ENCODE results near the gene CHST13. TPM values are rescaled to one million over a fixed set of nuclear protein-coding genes. Genes with fewer than 3 reads are reported as not detected.

CHST13 gene
- total and polyA plus RNA-seq, 2 donors (not counting 3 experiments of a cell fraction or from before 2014, with no cell fraction given), result 0.04 TPM; not detected in 1

- no peak for TF ChIP-seq FOS (IDR thresholded peaks at IDR 0.05; ENCODE audit: borderline replicate concordance, insufficient read depth, low read length)
- TF ChIP-seq MAX (IDR thresholded peaks at IDR 0.05; ENCODE audit: insufficient read depth, insufficient read length), result no peak
- no peak for TF ChIP-seq EZH2 (IDR thresholded peaks at IDR 0.05; ENCODE audit: borderline replicate concordance, low read depth, low read length, severe bottlenecking)
- TF ChIP-seq POLR2AphosphoS5 (IDR thresholded peaks at IDR 0.05; ENCODE audit: insufficient read depth, low read depth, low read length), result no peak
- TF ChIP-seq GATA2 (IDR thresholded peaks at IDR 0.05; ENCODE audit: insufficient read depth, insufficient read length, low read depth, low read length), result no peak
- no peak for TF ChIP-seq MYC (IDR thresholded peaks at IDR 0.05; ENCODE audit: low read depth, low read length)
- TF ChIP-seq POLR2A (IDR thresholded peaks at IDR 0.05; ENCODE audit: low read depth, low read length), result no peak
- no peak for TF ChIP-seq JUN (IDR thresholded peaks at IDR 0.05; ENCODE audit: borderline replicate concordance, insufficient read depth, insufficient read length, low read depth)
- no peak for TF ChIP-seq CTCF (IDR thresholded peaks at IDR 0.05; ENCODE audit: extremely low read depth in 1 of 2, insufficient read depth in 1 of 2, low read depth in 1 of 2, low read length in 2 of 2)
- intact Hi-C loops (cut with micrococcal nuclease) (no loop called here), dilution Hi-C loops (cut with MboI; ENCODE audit: extremely low pct_ligation_motif_present, low sequenced_read_pairs) (no loop called here)
- H2AFZ ChIP-seq (ENCODE audit: low read depth, low read length), result no peak overlapping the region
- ChIA-PET POLR2A (no interaction called here), CTCF (no interaction called here)
- H3K4me3 ChIP-seq (replicated peaks in 1 of 3; ENCODE audit: insufficient read depth in 1 of 3, low read depth in 1 of 3, low read length in 3 of 3), result no peak overlapping the region
- H3K36me3 ChIP-seq (ENCODE audit: control insufficient read depth in 2 of 2, extremely low read depth in 1 of 2, insufficient read depth in 2 of 2, low read length in 2 of 2), result no peaks in the 10 kb centered on the region
- no peaks in the 10 kb centered on the region for H3K79me2 ChIP-seq (ENCODE audit: control insufficient read depth, insufficient read depth, low read length)
- no peak for DNase-seq (ENCODE audit: low read depth, low spot score)
- BruUV-seq (replicated peaks), result no TSS peak
- H3K9ac ChIP-seq (replicated peaks; ENCODE audit: extremely low read depth, insufficient read depth, low read length), result no peak overlapping the region
- H3K4me2 ChIP-seq (ENCODE audit: insufficient read depth, low read length), result no peak overlapping the region
- no peaks in the 10 kb centered on the region for H4K20me1 ChIP-seq (replicated peaks; ENCODE audit: control insufficient read depth, extremely low read depth, insufficient read depth, low read length)
- H3K9me3 ChIP-seq (replicated peaks; ENCODE audit: control insufficient read depth, insufficient read depth, low read length), result no peaks in the 10 kb centered on the region
- no peak overlapping the region for H3K27ac ChIP-seq (ENCODE audit: insufficient read depth, low read depth, low read length)
- no peaks in the 10 kb centered on the region for H3K27me3 ChIP-seq (ENCODE audit: control insufficient read depth in 2 of 2, insufficient read depth in 2 of 2, low read length in 2 of 2)
- no peak for FAIRE-seq
- H3K4me1 ChIP-seq (ENCODE audit: control insufficient read depth, extremely low read depth, insufficient read depth, low read length), result no peaks in the 10 kb centered on the region
- no peaks in the 10 kb centered on the region for H3K9me1 ChIP-seq (replicated peaks; ENCODE audit: control insufficient read depth, extremely low read depth, insufficient read depth, low read length)
Measured at GRCh38 chr3:126516152-126516935, 7.6 kb upstream of the CHST13 start.

Measured in endothelial cell of umbilical vein (primary cell).